Suppressor macrophage treated with lipopolysaccharide for 1 hour (primary cell): ENCODE data around the gene BABAM2.
A peak's percentile ranks its signal among the peaks of the same experiment; 100 is the strongest.

Source experiments
- DNase-seq, 3 donors: peaks; one replicate each; pipeline ENCODE4 v3.0.0-alpha.2; 2020 to 2022

BABAM2 gene

GRCh38 chr2:28267282-28267681, 376.8 kb downstream of the BABAM2 start:
- DNase-seq: no peak

- DNase-seq: no peak
Observed at GRCh38 chr2:28268386-28268785, 377.9 kb downstream of the BABAM2 start.

GRCh38 chr2:28269019-28269784, 378.7 kb downstream of the BABAM2 start:
- DNase-seq: no peak

- DNase-seq: no peak
Observed at GRCh38 chr2:28270456-28271152, 380.1 kb downstream of the BABAM2 start.

GRCh38 chr2:28271231-28271918, 380.8 kb downstream of the BABAM2 start:
- peak in 2 of 3 donors; percentile 43 to 45 for DNase-seq

GRCh38 chr2:28271919-28272250, 381.4 kb downstream of the BABAM2 start:
- DNase-seq: no peak

GRCh38 chr2:28273751-28274150, 383.2 kb downstream of the BABAM2 start:
- DNase-seq: peak; percentile 53 to 60 (median 57)

- peak; percentile 93 to 99 (median 97) for DNase-seq
Observed at GRCh38 chr2:28274911-28275685, 384.6 kb downstream of the BABAM2 start.

GRCh38 chr2:28276076-28276618, 385.6 kb downstream of the BABAM2 start:
- DNase-seq: peak; percentile 79 to 96 (median 91)

- no peak for DNase-seq
Observed at GRCh38 chr2:28276807-28277206, 386.3 kb downstream of the BABAM2 start.

GRCh38 chr2:28277466-28277865, 386.9 kb downstream of the BABAM2 start:
- DNase-seq: no peak

GRCh38 chr2:28279371-28279770, 388.8 kb downstream of the BABAM2 start:
- peak; percentile 56 to 84 (median 63) for DNase-seq

GRCh38 chr2:28280619-28281018, 390.1 kb downstream of the BABAM2 start:
- DNase-seq: no peak

GRCh38 chr2:28281739-28282138, 391.2 kb downstream of the BABAM2 start:
- no peak for DNase-seq

GRCh38 chr2:28282248-28282647, 391.7 kb downstream of the BABAM2 start:
- no peak for DNase-seq

- DNase-seq: no peak
Observed at GRCh38 chr2:28282861-28283646, 392.5 kb downstream of the BABAM2 start.

- no peak for DNase-seq
Observed at GRCh38 chr2:28283861-28284260, 393.3 kb downstream of the BABAM2 start.

- peak in 2 of 3 donors; percentile 39 to 63 for DNase-seq
Observed at GRCh38 chr2:28286678-28287077, 396.1 kb downstream of the BABAM2 start.

GRCh38 chr2:28287256-28287915, 396.9 kb downstream of the BABAM2 start:
- no peak for DNase-seq

- no peak for DNase-seq
Observed at GRCh38 chr2:28288620-28289019, 398.1 kb downstream of the BABAM2 start.

GRCh38 chr2:28291811-28292440, 401.4 kb downstream of the BABAM2 start:
- no peak for DNase-seq
